Caco-2 (cell line): Measurements from ENCODE around the gene HSDL2. TPM values are rescaled to one million over a fixed set of nuclear protein-coding genes. Genes with fewer than 3 reads are reported as not detected.

Experiments used
- BruUV-seq: library from RNA; stranded (reverse); fragments of 400-500 nt; replicated peaks from 2 replicates; lab custom pipeline; 2021; lab: Mats Ljungman, UMichigan
- CTCF ChIA-PET: fragments of 300-600 bp; sonication (Branson Sonifier 250); formaldehyde crosslinking; loops from one replicate; lab custom pipeline; 2022; ENCODE audit warnings: antibody characterized with exemption; lab: Charles Lee
- POLR2A ChIA-PET: fragments of 300-600 bp; sonication (Branson Sonifier 250); formaldehyde crosslinking; loops from one replicate; lab custom pipeline; 2022; ENCODE audit warnings: antibody characterized with exemption; lab: Charles Lee
- DNase-seq, 2 experiments: peaks; one replicate each; pipeline versions ENCODE4 v3.0.0 to v3.0.0-alpha.2; 2020 to 2022
- H3K27me3 ChIP-seq: replicated peaks from 2 replicates; pipeline ENCODE4 v1.6.0; 2011; ENCODE audit warnings: low read length; ENCODE audit not compliant: control insufficient read depth, insufficient read depth
- H3K36me3 ChIP-seq: 2 replicates; pipeline ENCODE4 v1.5.1; 2011; ENCODE audit warnings: low read length; ENCODE audit not compliant: control insufficient read depth, insufficient read depth
- H3K4me1 ChIP-seq: fragments of 250-450 bp; sonication (Bioruptor Pico); 2 replicates; pipeline ENCODE4 v1.5.1; 2020; ENCODE audit warnings: mild to moderate bottlenecking
- H3K4me3 ChIP-seq: 2 replicates; pipeline ENCODE4 v1.5.1; 2011; ENCODE audit warnings: low read depth, mild to moderate bottlenecking, control low read depth, low read length
- H3K9me3 ChIP-seq: fragments of 250-450 bp; sonication (Bioruptor Pico); 2 replicates; pipeline ENCODE4 v1.5.1; 2020; ENCODE audit warnings: mild to moderate bottlenecking, moderate library complexity
- H3K27ac Mint-ChIP-seq: one replicate; pipeline ENCODE4 v1.8.0; 2022; ENCODE audit warnings: mixed read lengths; ENCODE audit not compliant: unreplicated experiment
- H3K27me3 Mint-ChIP-seq: one replicate; pipeline ENCODE4 v1.8.0; 2022; ENCODE audit warnings: mixed read lengths; ENCODE audit not compliant: insufficient read depth, unreplicated experiment
- H3K36me3 Mint-ChIP-seq: one replicate; pipeline ENCODE4 v1.8.0; 2022; ENCODE audit warnings: mild to moderate bottlenecking, mixed read lengths; ENCODE audit not compliant: insufficient read depth, unreplicated experiment
- H3K4me1 Mint-ChIP-seq: one replicate; pipeline ENCODE4 v1.8.0; 2022; ENCODE audit warnings: low read depth, mixed read lengths; ENCODE audit not compliant: unreplicated experiment
- H3K4me3 Mint-ChIP-seq: one replicate; pipeline ENCODE4 v1.8.0; 2022; ENCODE audit warnings: mild to moderate bottlenecking, moderate library complexity, mixed read lengths; ENCODE audit not compliant: unreplicated experiment
- H3K9me3 Mint-ChIP-seq: one replicate; pipeline ENCODE4 v1.8.0; 2022; ENCODE audit warnings: mixed read lengths; ENCODE audit not compliant: unreplicated experiment
- intact Hi-C: fragments of 100-400 bp; cut with micrococcal nuclease; formaldehyde crosslinking; loops from one replicate; pipeline ENCODE4 v1.10.0; 2022; ENCODE audit not compliant: unreplicated experiment
- total RNA-seq: library from RNA; stranded (reverse); gene quantifications from 2 replicates; pipeline ENCODE4 v1.2.3, GENCODE V29; 2022
- TF ChIP-seq, protein P1 (sequence below), 2 experiments: fragments of 200-600 bp in 1 of 2; IDR thresholded peaks; 1 replicate in 1 of 2; 2 replicates in 1 of 2; pipeline versions ENCODE4 v1.5.1 to v1.8.0; 2011 to 2022; ENCODE audit warnings: antibody characterized with exemption in 1 of 2, control low read depth in 1 of 2, inconsistent platforms in 1 of 2, low read depth in 1 of 2, low read length in 1 of 2, mild to moderate bottlenecking in 1 of 2, moderate library complexity in 1 of 2; ENCODE audit not compliant: insufficient read depth in 1 of 2, severe bottlenecking in 1 of 2, unreplicated experiment in 1 of 2

Gene HSDL2
- total RNA-seq, 1 experiment from 2014 or later: 134 TPM

GRCh38 chr9:112462855-112463254 lies 82.9 kb downstream of the HSDL2 start:
- Mint-ChIP-seq H3K4me1 (no peaks in the 10 kb centered on the region), H3K4me3 (no peak overlapping the region), H3K9me3 (peaks cover 9% of the 10 kb centered on the region), H3K36me3 (peaks cover 46% of the 10 kb centered on the region), H3K27ac (no peak overlapping the region), H3K27me3 (no peaks in the 10 kb centered on the region)
- H3K27me3 ChIP-seq: no peaks in the 10 kb centered on the region
- intact Hi-C loops: no loop called here
- H3K4me3 ChIP-seq: no peak overlapping the region
- H3K4me1 ChIP-seq: no peaks in the 10 kb centered on the region
- no peak for DNase-seq
- ChIA-PET CTCF (no interaction called here), POLR2A (no interaction called here)
- TF ChIP-seq, protein P1, sequence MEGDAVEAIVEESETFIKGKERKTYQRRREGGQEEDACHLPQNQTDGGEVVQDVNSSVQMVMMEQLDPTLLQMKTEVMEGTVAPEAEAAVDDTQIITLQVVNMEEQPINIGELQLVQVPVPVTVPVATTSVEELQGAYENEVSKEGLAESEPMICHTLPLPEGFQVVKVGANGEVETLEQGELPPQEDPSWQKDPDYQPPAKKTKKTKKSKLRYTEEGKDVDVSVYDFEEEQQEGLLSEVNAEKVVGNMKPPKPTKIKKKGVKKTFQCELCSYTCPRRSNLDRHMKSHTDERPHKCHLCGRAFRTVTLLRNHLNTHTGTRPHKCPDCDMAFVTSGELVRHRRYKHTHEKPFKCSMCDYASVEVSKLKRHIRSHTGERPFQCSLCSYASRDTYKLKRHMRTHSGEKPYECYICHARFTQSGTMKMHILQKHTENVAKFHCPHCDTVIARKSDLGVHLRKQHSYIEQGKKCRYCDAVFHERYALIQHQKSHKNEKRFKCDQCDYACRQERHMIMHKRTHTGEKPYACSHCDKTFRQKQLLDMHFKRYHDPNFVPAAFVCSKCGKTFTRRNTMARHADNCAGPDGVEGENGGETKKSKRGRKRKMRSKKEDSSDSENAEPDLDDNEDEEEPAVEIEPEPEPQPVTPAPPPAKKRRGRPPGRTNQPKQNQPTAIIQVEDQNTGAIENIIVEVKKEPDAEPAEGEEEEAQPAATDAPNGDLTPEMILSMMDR (IDR thresholded peaks at IDR 0.05; ENCODE audit: insufficient read depth in 1 of 2, low read depth in 1 of 2, low read length in 1 of 2, severe bottlenecking in 1 of 2, unreplicated experiment in 1 of 2): no peak
- no peaks in the 10 kb centered on the region for H3K36me3 ChIP-seq
- BruUV-seq: no TSS peak
- H3K9me3 ChIP-seq: no peaks in the 10 kb centered on the region

DNA sequence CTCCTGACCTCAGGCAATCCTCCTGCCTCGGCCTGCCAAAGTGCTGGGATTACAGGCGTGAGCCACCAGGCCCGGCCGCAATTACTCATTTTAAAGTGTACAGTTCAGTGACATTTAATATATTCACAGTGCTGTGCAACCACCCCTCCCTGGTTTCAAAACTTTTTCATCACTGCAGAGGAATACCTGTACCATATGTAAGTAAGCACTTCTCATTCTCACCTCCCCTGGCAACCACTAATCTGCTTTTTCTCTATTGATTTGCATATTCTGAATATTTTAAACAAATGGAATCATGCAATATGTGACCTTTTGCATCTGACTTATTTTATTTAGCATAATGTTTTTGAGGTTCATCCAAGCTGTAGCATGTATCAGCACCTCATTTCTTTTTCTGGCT lies 85.4 kb downstream of the HSDL2 start:
- ChIA-PET POLR2A (no interaction called here), CTCF (no interaction called here)
- BruUV-seq: no TSS peak
- TF ChIP-seq, protein P1 (IDR thresholded peaks at IDR 0.05; ENCODE audit: insufficient read depth in 1 of 2, low read depth in 1 of 2, low read length in 1 of 2, severe bottlenecking in 1 of 2, unreplicated experiment in 1 of 2): no peak
- Histone ChIP-seq H3K4me3 (no peak overlapping the region), H3K27me3 (no peaks in the 10 kb centered on the region), H3K36me3 (no peaks in the 10 kb centered on the region), H3K9me3 (no peaks in the 10 kb centered on the region), H3K4me1 (no peaks in the 10 kb centered on the region)
- Mint-ChIP-seq H3K36me3 (peaks cover 48% of the 10 kb centered on the region), H3K4me1 (no peaks in the 10 kb centered on the region), H3K9me3 (peaks cover 9% of the 10 kb centered on the region), H3K27ac (no peak overlapping the region), H3K4me3 (no peak overlapping the region), H3K27me3 (no peaks in the 10 kb centered on the region)
- intact Hi-C loops: no loop called here
- DNase-seq: no peak

GRCh38 chr9:112472996-112473395 lies 93.1 kb downstream of the HSDL2 start:
- H3K4me3 ChIP-seq: no peak overlapping the region
- no peaks in the 10 kb centered on the region for H3K4me1 ChIP-seq
- intact Hi-C loops: no loop called here
- BruUV-seq: no TSS peak
- H3K9me3 ChIP-seq: peaks cover 8% of the 10 kb centered on the region; the same call in 1 of the 2 replicates
- Mint-ChIP-seq H3K9me3 (peaks cover 10% of the 10 kb centered on the region), H3K27ac (no peak overlapping the region), H3K4me3 (no peak overlapping the region), H3K4me1 (no peaks in the 10 kb centered on the region), H3K36me3 (peaks cover 76% of the 10 kb centered on the region), H3K27me3 (no peaks in the 10 kb centered on the region)
- no peak for DNase-seq
- ChIA-PET POLR2A (interaction anchor here (0.5 kb wide), 1 partner anchor 28 kb away, joined by 5 read pairs; no protein-coding TSS in a partner anchor), CTCF (no interaction called here)
- peaks cover 2% of the 10 kb centered on the region; the same call in 1 of the 2 replicates for H3K36me3 ChIP-seq
- no peaks in the 10 kb centered on the region for H3K27me3 ChIP-seq
- TF ChIP-seq, protein P1 (IDR thresholded peaks at IDR 0.05; ENCODE audit: insufficient read depth in 1 of 2, low read depth in 1 of 2, low read length in 1 of 2, severe bottlenecking in 1 of 2, unreplicated experiment in 1 of 2): no peak
